Gastroesophageal sphincter (tissue), 2 donors: ENCODE data around the gene TGFBI.

Source experiments
- POLR2A ChIP-seq, 2 donors: fragments of 450-650 bp; IDR thresholded peaks; one replicate each; pipeline ENCODE4 v1.6.1; 2017; ENCODE audit warnings: antibody characterized with exemption in 2 of 2, mild to moderate bottlenecking in 2 of 2, moderate library complexity in 1 of 2
- POLR2AphosphoS5 ChIP-seq: sonication (generic); formaldehyde crosslinking; IDR thresholded peaks from one replicate; pipeline ENCODE4 v1.6.1; 2017; ENCODE audit warnings: antibody characterized with exemption

GRCh38 chr5:136043551-136043950 lies 14.8 kb downstream of the TGFBI start:
- TF ChIP-seq POLR2A (IDR thresholded peaks at IDR 0.05), result no peak
- no peak for TF ChIP-seq POLR2AphosphoS5
